Measurements from ENCODE around the gene PDGFA.

- TF ChIP-seq CTCF (IDR thresholded peaks at IDR 0.05) = no peak
- no peak for TF ChIP-seq POLR2A (IDR thresholded peaks at IDR 0.05)
Observed at GRCh38 chr7:486216-486743, 33.4 kb downstream of the PDGFA start.
